ENCODE measurements around the gene BMAL2. TPM values are rescaled to one million over a fixed set of nuclear protein-coding genes. Genes with fewer than 3 reads are reported as not detected.

BMAL2 gene
- total and polyA plus RNA-seq, 5 donors = 0.36 to 2.9 (median 1.9) TPM

GRCh38 chr12:27359578-27360340 is 27.1 kb downstream of the BMAL2 start:
- WGBS = 66% methylated on average over 3 of the region's 3 CpGs
- Histone ChIP-seq H3K9me3 (ENCODE audit: control insufficient read depth, low read length) (no peaks in the 10 kb centered on the region), H3K27ac (ENCODE audit: low read length) (no peak overlapping the region), H3K4me3 (ENCODE audit: low read length) (no peak overlapping the region), H3K27me3 (ENCODE audit: control insufficient read depth, insufficient read depth) (no peaks in the 10 kb centered on the region), H3K4me1 (ENCODE audit: control insufficient read depth, insufficient read depth, low read length) (no peaks in the 10 kb centered on the region)
- no peak for DNase-seq
- ATAC-seq = no peak
- intact Hi-C loops (cut with DNase I) = no loop called here

GRCh38 chr12:27361372-27361771 is 28.7 kb downstream of the BMAL2 start:
- H3K27ac ChIP-seq (ENCODE audit: low read length) = no peak overlapping the region
- DNase-seq = no peak
- WGBS = 82% methylated on average over 2 of the region's 2 CpGs
- H3K9me3 ChIP-seq (ENCODE audit: control insufficient read depth, low read length) = no peaks in the 10 kb centered on the region
- H3K4me1 ChIP-seq (ENCODE audit: control insufficient read depth, insufficient read depth, low read length) = no peaks in the 10 kb centered on the region
- intact Hi-C loops (cut with DNase I) = no loop called here
- no peaks in the 10 kb centered on the region for H3K27me3 ChIP-seq (ENCODE audit: control insufficient read depth, insufficient read depth)
- ATAC-seq = no peak
- no peak overlapping the region for H3K4me3 ChIP-seq (ENCODE audit: low read length)

- intact Hi-C loops (cut with DNase I) = no loop called here
- no peak for DNase-seq
- Histone ChIP-seq H3K4me3 (ENCODE audit: low read length) (no peak overlapping the region), H3K27ac (ENCODE audit: low read length) (no peak overlapping the region), H3K9me3 (ENCODE audit: control insufficient read depth, low read length) (no peaks in the 10 kb centered on the region), H3K4me1 (ENCODE audit: control insufficient read depth, insufficient read depth, low read length) (no peaks in the 10 kb centered on the region), H3K27me3 (ENCODE audit: control insufficient read depth, insufficient read depth) (no peaks in the 10 kb centered on the region)
- no peak for ATAC-seq
- WGBS = 83% methylated on average over 3 of the region's 3 CpGs
Observed at GRCh38 chr12:27366621-27367020, 34.0 kb downstream of the BMAL2 start.

GRCh38 chr12:27367078-27367477 is 34.4 kb downstream of the BMAL2 start:
- Histone ChIP-seq H3K4me1 (ENCODE audit: control insufficient read depth, insufficient read depth, low read length) (no peaks in the 10 kb centered on the region), H3K27me3 (ENCODE audit: control insufficient read depth, insufficient read depth) (no peaks in the 10 kb centered on the region), H3K9me3 (ENCODE audit: control insufficient read depth, low read length) (no peaks in the 10 kb centered on the region), H3K27ac (ENCODE audit: low read length) (no peak overlapping the region), H3K4me3 (ENCODE audit: low read length) (no peak overlapping the region)
- 80% methylated on average over 6 of the region's 6 CpGs for WGBS
- ATAC-seq = no peak
- intact Hi-C loops (cut with DNase I) = no loop called here
- DNase-seq = no peak

GRCh38 chr12:27382171-27382795 is 49.6 kb downstream of the BMAL2 start:
- intact Hi-C loops (cut with DNase I) = no loop called here
- WGBS = 76% methylated on average over 9 of the region's 9 CpGs
- Histone ChIP-seq H3K27ac (ENCODE audit: low read length) (no peak overlapping the region), H3K9me3 (ENCODE audit: control insufficient read depth, low read length) (no peaks in the 10 kb centered on the region), H3K4me1 (ENCODE audit: control insufficient read depth, insufficient read depth, low read length) (no peaks in the 10 kb centered on the region), H3K27me3 (ENCODE audit: control insufficient read depth, insufficient read depth) (no peaks in the 10 kb centered on the region), H3K4me3 (ENCODE audit: low read length) (no peak overlapping the region)
- DNase-seq = no peak
- no peak for ATAC-seq

Other genes starting within 250 kb of the BMAL2 start
- 100 to 1,000 TPM in 1 of 4 donors, 10 to 100 TPM in 3; 59.1 to 160 (median 63.7) TPM for gene STK38L, start 88.5 kb upstream of the BMAL2 start, total RNA-seq
- gene STK38L, start 88.5 kb upstream of the BMAL2 start, polyA plus RNA-seq = 19.5 TPM
- under 1 TPM in 1 of 4 donors, not detected in 3; 0.28 TPM for gene SMCO2, start 113.9 kb downstream of the BMAL2 start, total RNA-seq
- 0.14 TPM for gene SMCO2, start 113.9 kb downstream of the BMAL2 start, polyA plus RNA-seq
- 100 to 1,000 TPM in 2 of 4 donors, 10 to 100 TPM in 2; 72.4 to 176 (median 94.8) TPM for gene PPFIBP1, start 191.4 kb downstream of the BMAL2 start, total RNA-seq
- gene PPFIBP1, start 191.4 kb downstream of the BMAL2 start, polyA plus RNA-seq = 26.4 TPM